Measurements from ENCODE around the gene FAM47C.
A peak's percentile ranks its signal among the peaks of the same experiment; 100 is the strongest.
"Not testable (repeated sequence)": the region's sequence is repeated elsewhere in the genome, so short reads cannot be mapped to it uniquely, and the experiment has no call there.

Gene FAM47C

DNA sequence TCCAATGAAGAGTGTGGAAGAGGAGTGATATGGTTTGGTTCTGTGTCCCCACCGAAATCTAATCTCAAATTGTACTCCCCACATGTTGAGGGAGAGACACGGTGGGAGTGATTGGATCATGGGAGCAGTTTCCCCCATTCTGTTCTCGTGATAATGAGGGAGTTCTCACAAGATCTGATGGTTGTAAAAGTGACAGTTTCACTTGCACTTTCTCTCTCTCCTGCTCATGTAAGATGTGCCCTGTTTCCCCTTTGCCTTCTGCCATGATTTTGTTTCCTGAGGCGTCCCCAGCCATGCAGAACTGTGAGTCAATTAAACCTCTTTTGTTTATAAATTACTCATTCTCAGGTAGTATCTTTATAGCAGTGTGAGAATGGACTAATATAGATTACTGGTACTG is 39.6 kb downstream of the FAM47C start:
- no peak overlapping the region for H3K27ac ChIP-seq (ENCODE audit: low read depth, low read length)
- no peak overlapping the region for H2BK5ac ChIP-seq (ENCODE audit: low read length)
- H2BK120ac ChIP-seq (ENCODE audit: low read depth, low read length) = no peak overlapping the region
- no peak overlapping the region for H3K4me2 ChIP-seq (ENCODE audit: low read length)
- H2AK5ac ChIP-seq (ENCODE audit: low read length) = no peak overlapping the region
- H3K36me3 ChIP-seq (ENCODE audit: control insufficient read depth, insufficient read depth, low read length) = no peaks in the 10 kb centered on the region
- H4K5ac ChIP-seq (ENCODE audit: low read length) = no peak overlapping the region
- H3K4ac ChIP-seq (ENCODE audit: low read depth, low read length) = no peak overlapping the region
- no CpG with 5 or more reads among the region's 4 CpGs for WGBS (ENCODE audit: extremely low coverage, insufficient coverage, low lambda C conversion rate)
- no peak for DNase-seq
- H3K27me3 ChIP-seq (ENCODE audit: insufficient read depth, low read length, poor library complexity) = no peaks in the 10 kb centered on the region
- H2BK15ac ChIP-seq (replicated peaks; ENCODE audit: low read depth) = no peak overlapping the region
- no peaks in the 10 kb centered on the region for H3K4me1 ChIP-seq (ENCODE audit: control insufficient read depth, low read depth, low read length)
- no peak overlapping the region for H3K9ac ChIP-seq (ENCODE audit: low read length)
- no peak overlapping the region for H4K8ac ChIP-seq (ENCODE audit: low read depth, low read length)
- H3K79me1 ChIP-seq (ENCODE audit: low read length) = no peaks in the 10 kb centered on the region
- H3K18ac ChIP-seq (ENCODE audit: low read length) = no peak overlapping the region
- H3K23ac ChIP-seq (ENCODE audit: low read length) = no peak overlapping the region
- no peak overlapping the region for H3K4me3 ChIP-seq (ENCODE audit: low read length)
- no peaks in the 10 kb centered on the region for H3K79me2 ChIP-seq (ENCODE audit: control insufficient read depth, insufficient read depth, low read length)
- H3K56ac ChIP-seq (ENCODE audit: low read length) = no peak overlapping the region

DNA sequence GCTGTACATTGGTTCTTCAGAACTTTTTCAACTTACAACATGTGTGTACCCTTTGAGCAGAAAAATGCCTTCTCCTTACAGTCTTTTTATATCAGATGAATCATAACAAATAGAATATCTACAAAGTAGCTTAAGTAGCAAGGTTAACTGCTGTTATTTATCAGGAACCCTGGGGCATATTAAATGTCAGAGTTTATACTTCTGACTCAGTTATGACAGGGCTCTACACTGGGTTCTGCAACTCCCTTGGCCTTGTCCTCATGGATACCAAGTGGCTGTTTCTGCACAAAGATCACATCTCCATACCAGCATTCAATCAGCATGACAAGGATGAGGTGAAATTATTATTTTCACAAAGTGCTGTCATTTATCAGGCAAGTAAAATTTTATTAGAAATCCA is 49.4 kb downstream of the FAM47C start:
- H3K36me3 ChIP-seq (ENCODE audit: control insufficient read depth, insufficient read depth, low read length); H3K9ac ChIP-seq (ENCODE audit: low read length): not testable (repeated sequence)

DNA sequence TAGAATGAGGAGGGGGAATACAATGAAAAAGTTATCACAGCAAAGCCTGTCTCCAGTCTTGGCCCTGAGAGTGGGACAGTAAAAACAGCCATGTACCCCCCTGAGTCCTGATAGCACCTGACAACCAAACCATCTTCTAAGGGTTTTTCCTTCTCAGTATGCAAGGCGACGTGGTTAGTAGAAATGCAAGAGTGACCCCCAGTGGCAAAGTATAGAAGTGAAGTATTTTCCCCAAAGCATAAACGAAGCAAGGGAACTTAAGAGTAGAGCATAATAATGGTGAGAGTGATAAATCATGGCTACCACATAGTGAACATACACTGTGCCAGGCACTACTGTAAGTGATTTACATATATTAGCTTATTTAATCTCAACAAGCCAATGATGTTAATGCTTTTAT is 52.8 kb downstream of the FAM47C start:
- no peaks in the 10 kb centered on the region for H3K36me3 ChIP-seq (ENCODE audit: control insufficient read depth, insufficient read depth, low read length)
- H3K27me3 ChIP-seq (ENCODE audit: insufficient read depth, low read length, poor library complexity) = no peaks in the 10 kb centered on the region
- no peaks in the 10 kb centered on the region for H3K79me1 ChIP-seq (ENCODE audit: low read length)
- H4K5ac ChIP-seq (ENCODE audit: low read length) = no peak overlapping the region
- peak; percentile 52 for DNase-seq
- no peak overlapping the region for H3K18ac ChIP-seq (ENCODE audit: low read length)
- no peak overlapping the region for H3K4ac ChIP-seq (ENCODE audit: low read depth, low read length)
- no peak overlapping the region for H3K9ac ChIP-seq (ENCODE audit: low read length)
- no peak overlapping the region for H3K23ac ChIP-seq (ENCODE audit: low read length)
- WGBS (ENCODE audit: extremely low coverage, insufficient coverage, low lambda C conversion rate) = no CpG with 5 or more reads among the region's 3 CpGs
- no peak overlapping the region for H2AK5ac ChIP-seq (ENCODE audit: low read length)
- H2BK15ac ChIP-seq (replicated peaks; ENCODE audit: low read depth) = no peak overlapping the region
- no peak overlapping the region for H3K4me3 ChIP-seq (ENCODE audit: low read length)
- no peak overlapping the region for H2BK5ac ChIP-seq (ENCODE audit: low read length)
- no peak overlapping the region for H3K56ac ChIP-seq (ENCODE audit: low read length)
- H3K4me1 ChIP-seq (ENCODE audit: control insufficient read depth, low read depth, low read length) = no peaks in the 10 kb centered on the region
- no peaks in the 10 kb centered on the region for H3K79me2 ChIP-seq (ENCODE audit: control insufficient read depth, insufficient read depth, low read length)
- H4K8ac ChIP-seq (ENCODE audit: low read depth, low read length) = no peak overlapping the region
- no peak overlapping the region for H3K4me2 ChIP-seq (ENCODE audit: low read length)
- no peak overlapping the region for H3K27ac ChIP-seq (ENCODE audit: low read depth, low read length)
- no peak overlapping the region for H2BK120ac ChIP-seq (ENCODE audit: low read depth, low read length)

More for the DNA sequence above, 49.4 kb downstream of the FAM47C start:
- not testable (repeated sequence) for H3K56ac ChIP-seq (ENCODE audit: low read length); H2AK5ac ChIP-seq (ENCODE audit: low read length); H3K23ac ChIP-seq (ENCODE audit: low read length); H2BK15ac ChIP-seq (replicated peaks; ENCODE audit: low read depth); H3K4me2 ChIP-seq (ENCODE audit: low read length); H3K27me3 ChIP-seq (ENCODE audit: insufficient read depth, low read length, poor library complexity); H4K5ac ChIP-seq (ENCODE audit: low read length); H3K79me2 ChIP-seq (ENCODE audit: control insufficient read depth, insufficient read depth, low read length); H2BK120ac ChIP-seq (ENCODE audit: low read depth, low read length); DNase-seq; H4K8ac ChIP-seq (ENCODE audit: low read depth, low read length); H3K4me3 ChIP-seq (ENCODE audit: low read length); H3K18ac ChIP-seq (ENCODE audit: low read length); H3K4me1 ChIP-seq (ENCODE audit: control insufficient read depth, low read depth, low read length); H3K27ac ChIP-seq (ENCODE audit: low read depth, low read length); H3K79me1 ChIP-seq (ENCODE audit: low read length); H3K4ac ChIP-seq (ENCODE audit: low read depth, low read length); H2BK5ac ChIP-seq (ENCODE audit: low read length)
